Smooth muscle cell (in vitro differentiated cells): ENCODE results near the gene VASH1. TPM values are rescaled to one million over a fixed set of nuclear protein-coding genes. Genes with fewer than 3 reads are reported as not detected.
"Not testable (repeated sequence)": the region's sequence is repeated elsewhere in the genome, so short reads cannot be mapped to it uniquely, and the experiment has no call there.

ENCODE experiments used
- DNase-seq: peaks from one replicate; lab custom pipeline; 2025; ENCODE audit not compliant: unreplicated experiment; lab: John Stamatoyannopoulos, UW
- H2AFZ ChIP-seq: fragments of 200-600 bp; sonication (generic); 2 replicates; pipeline ENCODE4 v1.6.0; 2016; ENCODE audit warnings: antibody characterized with exemption, low read depth, mild to moderate bottlenecking
- H3F3A ChIP-seq: fragments of 200-600 bp; sonication (generic); 2 replicates; pipeline ENCODE4 v1.6.0; 2017; ENCODE audit warnings: antibody characterized with exemption, low read depth
- H3K27ac ChIP-seq: fragments of 200-600 bp; sonication (generic); 2 replicates; pipeline ENCODE4 v1.5.1; 2016; ENCODE audit warnings: low read depth, mild to moderate bottlenecking
- H3K27me3 ChIP-seq: fragments of 200-600 bp; sonication (generic); 2 replicates; pipeline ENCODE4 v1.6.1; 2016; ENCODE audit warnings: low read depth, mild to moderate bottlenecking
- H3K36me3 ChIP-seq: fragments of 200-600 bp; sonication (generic); 2 replicates; pipeline ENCODE4 v1.5.1; 2016; ENCODE audit warnings: low read depth
- H3K4me1 ChIP-seq: fragments of 200-600 bp; sonication (generic); 2 replicates; pipeline ENCODE4 v1.5.1; 2016; ENCODE audit warnings: low read depth
- H3K4me2 ChIP-seq: fragments of 200-600 bp; sonication (generic); 2 replicates; pipeline ENCODE4 v1.6.0; 2016; ENCODE audit warnings: mild to moderate bottlenecking
- H3K4me3 ChIP-seq: fragments of 200-600 bp; sonication (generic); 2 replicates; pipeline ENCODE4 v1.5.1; 2016; ENCODE audit warnings: mild to moderate bottlenecking
- H3K79me2 ChIP-seq: fragments of 200-600 bp; sonication (generic); 2 replicates; pipeline ENCODE4 v1.6.0; 2016; ENCODE audit warnings: low read depth, mild to moderate bottlenecking
- H3K9ac ChIP-seq: fragments of 200-600 bp; sonication (generic); 2 replicates; pipeline ENCODE4 v1.6.0; 2016; ENCODE audit warnings: low read depth
- H3K9me3 ChIP-seq: fragments of 200-600 bp; sonication (generic); replicated peaks from 2 replicates; pipeline ENCODE4 v1.5.1; 2016; ENCODE audit warnings: low read depth
- H4K20me1 ChIP-seq: fragments of 200-600 bp; sonication (generic); 2 replicates; pipeline ENCODE4 v1.6.0; 2016; ENCODE audit warnings: low read depth
- WGBS: methylation state at CpG from one replicate; pipeline ENCODE4 v1.1.7; 2016; ENCODE audit warnings: low lambda C conversion rate; 5-methylcytosine and 5-hydroxymethylcytosine counted together
- polyA plus RNA-seq: library from polyadenylated mRNA; unstranded; fragments of >200 nt; fragmentation: Nextera tagmentation; extraction: Ambion mirVana; gene quantifications from 2 replicates; pipeline ENCODE4 v1.2.1, GENCODE V29; 2016
- total RNA-seq: library from RNA; depleted of rRNA; stranded (reverse); fragments of >200 nt; gene quantifications from 2 replicates; pipeline ENCODE4 v1.2.3, GENCODE V29; 2014
- TF ChIP-seq, protein P1 (sequence below): fragments of 200-600 bp; sonication (generic); IDR thresholded peaks from 2 replicates; pipeline ENCODE4 v1.5.1; 2017; ENCODE audit warnings: borderline replicate concordance, mild to moderate bottlenecking, antibody characterized with exemption; ENCODE audit not compliant: insufficient read depth, poor library complexity, severe bottlenecking

The VASH1 gene
- total and polyA plus RNA-seq, 2 experiments from 2014 or later, result 23.8 to 39.3 TPM

DNA sequence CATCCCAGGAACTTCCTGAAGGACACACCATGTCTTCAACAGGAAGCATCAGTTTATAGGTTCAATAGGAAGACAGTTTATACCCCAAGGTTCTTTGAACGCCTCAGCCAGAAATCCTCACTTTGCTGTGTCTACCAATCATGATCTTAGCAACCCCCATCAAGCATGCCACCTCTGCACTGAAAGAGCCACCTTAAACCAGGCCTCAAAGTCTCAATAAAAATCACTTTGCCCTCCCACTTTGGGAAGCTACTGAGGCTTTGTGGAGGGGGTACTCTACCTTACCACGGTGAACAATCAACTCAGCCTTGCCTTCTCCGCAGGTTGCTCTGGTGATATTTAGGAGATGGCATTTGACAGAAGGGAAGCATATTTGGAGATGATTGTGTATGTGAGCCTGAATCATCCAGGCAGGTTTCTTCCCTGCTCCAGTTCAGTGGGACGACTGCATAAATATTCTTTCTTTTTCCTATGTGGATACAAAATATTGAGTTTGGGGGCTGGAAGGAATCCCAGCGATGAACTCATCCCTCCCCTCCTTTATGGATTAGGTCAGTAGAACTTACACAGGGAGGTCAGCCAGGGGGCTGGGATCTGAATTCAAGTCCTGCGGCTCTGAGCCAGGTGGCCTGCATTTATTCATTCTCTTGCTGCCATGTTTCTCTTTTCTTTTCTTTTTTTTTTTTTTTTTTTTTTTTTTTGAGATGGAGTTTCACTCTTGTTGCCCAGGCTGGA lies 42.8 kb upstream of the VASH1 start:
- no peak for DNase-seq
- no peak overlapping the region for H3K9ac ChIP-seq
- no peaks in the 10 kb centered on the region for H3K79me2 ChIP-seq
- no peaks in the 10 kb centered on the region for H4K20me1 ChIP-seq
- H2AFZ ChIP-seq, result no peak overlapping the region
- no peaks in the 10 kb centered on the region for H3K27me3 ChIP-seq
- H3K4me1 ChIP-seq, result peaks cover 13% of the 10 kb centered on the region
- 95% methylated on average over 6 of the region's 6 CpGs for WGBS
- TF ChIP-seq, protein P1, sequence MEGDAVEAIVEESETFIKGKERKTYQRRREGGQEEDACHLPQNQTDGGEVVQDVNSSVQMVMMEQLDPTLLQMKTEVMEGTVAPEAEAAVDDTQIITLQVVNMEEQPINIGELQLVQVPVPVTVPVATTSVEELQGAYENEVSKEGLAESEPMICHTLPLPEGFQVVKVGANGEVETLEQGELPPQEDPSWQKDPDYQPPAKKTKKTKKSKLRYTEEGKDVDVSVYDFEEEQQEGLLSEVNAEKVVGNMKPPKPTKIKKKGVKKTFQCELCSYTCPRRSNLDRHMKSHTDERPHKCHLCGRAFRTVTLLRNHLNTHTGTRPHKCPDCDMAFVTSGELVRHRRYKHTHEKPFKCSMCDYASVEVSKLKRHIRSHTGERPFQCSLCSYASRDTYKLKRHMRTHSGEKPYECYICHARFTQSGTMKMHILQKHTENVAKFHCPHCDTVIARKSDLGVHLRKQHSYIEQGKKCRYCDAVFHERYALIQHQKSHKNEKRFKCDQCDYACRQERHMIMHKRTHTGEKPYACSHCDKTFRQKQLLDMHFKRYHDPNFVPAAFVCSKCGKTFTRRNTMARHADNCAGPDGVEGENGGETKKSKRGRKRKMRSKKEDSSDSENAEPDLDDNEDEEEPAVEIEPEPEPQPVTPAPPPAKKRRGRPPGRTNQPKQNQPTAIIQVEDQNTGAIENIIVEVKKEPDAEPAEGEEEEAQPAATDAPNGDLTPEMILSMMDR, result no peak
- H3K4me3 ChIP-seq, result no peak overlapping the region
- H3K9me3 ChIP-seq, result no peaks in the 10 kb centered on the region
- H3F3A ChIP-seq, result no peaks in the 10 kb centered on the region
- no peak overlapping the region for H3K4me2 ChIP-seq
- no peak overlapping the region for H3K27ac ChIP-seq
- no peaks in the 10 kb centered on the region for H3K36me3 ChIP-seq

DNA sequence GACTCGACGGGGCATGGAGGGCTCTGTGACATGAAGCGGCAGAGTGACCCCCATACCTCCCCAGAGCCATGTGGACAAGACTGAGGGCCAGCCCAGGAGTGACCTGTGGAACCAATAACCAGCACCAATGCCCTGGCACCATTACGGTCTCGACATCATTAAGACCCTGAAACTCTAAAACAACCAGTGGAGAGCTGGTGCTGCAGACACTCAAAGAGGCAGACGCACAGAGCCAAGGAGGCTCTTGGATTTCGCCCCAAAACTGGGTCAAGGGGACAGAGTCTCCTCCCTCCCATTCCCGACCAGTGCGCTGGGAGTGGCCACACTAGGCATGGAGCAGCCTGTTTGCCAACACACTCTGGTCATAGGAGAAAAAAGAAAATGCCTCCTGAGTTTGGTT lies 41.6 kb upstream of the VASH1 start:
- H3K4me3 ChIP-seq, result no peak overlapping the region
- DNase-seq, result no peak
- H3K36me3 ChIP-seq, result no peaks in the 10 kb centered on the region
- H3F3A ChIP-seq, result no peaks in the 10 kb centered on the region
- H3K9me3 ChIP-seq, result no peaks in the 10 kb centered on the region
- no peaks in the 10 kb centered on the region for H4K20me1 ChIP-seq
- H3K27me3 ChIP-seq, result no peaks in the 10 kb centered on the region
- no peak overlapping the region for H2AFZ ChIP-seq
- no peak overlapping the region for H3K27ac ChIP-seq
- H3K4me2 ChIP-seq, result no peak overlapping the region
- H3K79me2 ChIP-seq, result no peaks in the 10 kb centered on the region
- no peak overlapping the region for H3K9ac ChIP-seq
- H3K4me1 ChIP-seq, result peaks cover 13% of the 10 kb centered on the region
- 95% methylated on average over 9 of the region's 9 CpGs for WGBS
- TF ChIP-seq, protein P1, result no peak

DNA sequence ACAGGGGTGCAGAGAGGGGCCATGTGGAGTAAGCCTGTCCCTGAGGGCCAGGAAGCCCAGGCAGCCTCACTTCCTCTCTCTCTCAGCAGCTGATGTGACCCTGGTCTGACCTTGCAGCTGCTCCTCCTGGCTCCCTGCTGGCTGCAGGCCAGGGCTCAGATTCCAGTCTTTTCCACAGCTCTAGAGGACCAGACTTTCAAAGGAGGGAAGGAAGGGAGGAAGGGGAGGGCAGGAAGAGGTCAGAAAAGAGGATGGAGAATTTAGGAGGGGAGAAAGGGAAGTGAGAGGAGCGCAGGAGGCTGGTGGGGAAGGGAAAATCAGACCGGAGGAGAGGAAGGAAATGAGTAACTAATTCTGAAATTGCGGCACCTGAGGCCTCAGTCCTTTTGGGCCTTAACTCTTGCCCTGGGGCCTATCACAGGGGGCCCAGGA lies 40.9 kb upstream of the VASH1 start:
- Histone ChIP-seq H2AFZ (no peak overlapping the region), H3K79me2 (no peaks in the 10 kb centered on the region)
- WGBS, result 85% methylated on average over 3 of the region's 3 CpGs

DNA sequence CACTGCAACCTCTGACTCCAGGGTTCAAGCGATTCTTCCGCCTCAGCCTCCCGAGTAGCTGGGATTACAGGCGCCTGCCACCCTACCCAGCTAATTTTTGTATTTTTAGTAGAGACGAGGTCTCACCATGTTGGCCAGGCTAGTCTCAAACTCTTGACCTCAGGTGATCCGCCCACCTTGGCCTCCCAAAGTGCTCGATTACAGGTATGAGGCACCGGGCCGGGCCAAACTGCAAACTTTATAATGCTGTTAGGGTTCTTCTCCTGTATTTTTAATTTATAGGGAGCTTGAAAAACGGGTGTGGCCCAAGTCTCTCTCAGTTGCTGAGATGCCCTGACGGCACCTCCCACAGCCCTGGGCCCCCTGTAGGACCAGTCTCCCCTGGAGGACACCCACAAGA lies 39.8 kb upstream of the VASH1 start:
- not testable (repeated sequence) for DNase-seq, H3K4me3 ChIP-seq
- WGBS, result 94% methylated on average over 11 of the region's 11 CpGs

More for the DNA sequence above, 40.9 kb upstream of the VASH1 start:
- Histone ChIP-seq H4K20me1 (no peaks in the 10 kb centered on the region), H3K9ac (no peak overlapping the region), H3K4me2 (no peak overlapping the region), H3K4me1 (peaks cover 11% of the 10 kb centered on the region), H3K27ac (no peak overlapping the region), H3K36me3 (no peaks in the 10 kb centered on the region), H3K9me3 (no peaks in the 10 kb centered on the region), H3F3A (no peaks in the 10 kb centered on the region), H3K27me3 (peaks cover 3% of the 10 kb centered on the region), H3K4me3 (no peak overlapping the region)
- TF ChIP-seq, protein P1, result no peak
- no peak for DNase-seq

More for the DNA sequence above, 39.8 kb upstream of the VASH1 start:
- H3F3A ChIP-seq, H3K9ac ChIP-seq, H4K20me1 ChIP-seq, H3K79me2 ChIP-seq, H2AFZ ChIP-seq, H3K4me2 ChIP-seq, H3K27ac ChIP-seq, H3K36me3 ChIP-seq, H3K4me1 ChIP-seq, H3K9me3 ChIP-seq, H3K27me3 ChIP-seq: not testable (repeated sequence)
